KMS-11 (cell line): ENCODE measurements around the gene ZC3H6.

Source experiments
- H2AFZ ChIP-seq: fragments of 200-600 bp; sonication (generic); 2 replicates; pipeline ENCODE4 v1.6.1; 2016; ENCODE audit warnings: antibody characterized with exemption, mixed run types, low read depth
- H3K27ac ChIP-seq: fragments of 200-600 bp; sonication (generic); 2 replicates; pipeline ENCODE4 v1.6.1; 2016; ENCODE audit warnings: mild to moderate bottlenecking, mixed run types
- H3K27me3 ChIP-seq: fragments of 200-600 bp; sonication (generic); 2 replicates; pipeline ENCODE4 v1.6.1; 2017; ENCODE audit warnings: mild to moderate bottlenecking, low read depth, mixed run types, moderate library complexity; ENCODE audit not compliant: insufficient read depth
- H3K36me3 ChIP-seq: fragments of 200-600 bp; sonication (generic); 2 replicates; pipeline ENCODE4 v1.6.1; 2017; ENCODE audit warnings: mild to moderate bottlenecking, mixed run types; ENCODE audit not compliant: insufficient read depth
- H3K4me1 ChIP-seq: fragments of 200-600 bp; sonication (generic); 2 replicates; pipeline ENCODE4 v1.6.1; 2016; ENCODE audit warnings: mild to moderate bottlenecking, low read depth, mixed run types; ENCODE audit not compliant: poor library complexity, severe bottlenecking
- H3K4me2 ChIP-seq: fragments of 200-600 bp; sonication (generic); 2 replicates; pipeline ENCODE4 v1.7.0; 2016; ENCODE audit warnings: mild to moderate bottlenecking, mixed run types
- H3K4me3 ChIP-seq: fragments of 200-600 bp; sonication (generic); IDR thresholded peaks from 2 replicates; pipeline ENCODE4 v1.6.1; 2017; ENCODE audit warnings: low read depth, low read length, mixed read lengths; ENCODE audit not compliant: insufficient read depth
- H3K79me2 ChIP-seq: fragments of 200-600 bp; sonication (generic); 2 replicates; pipeline ENCODE4 v1.6.1; 2016; ENCODE audit warnings: low read depth, mixed run types; ENCODE audit not compliant: insufficient read depth
- H3K9ac ChIP-seq: fragments of 200-600 bp; sonication (generic); 2 replicates; pipeline ENCODE4 v1.6.1; 2016; ENCODE audit warnings: mild to moderate bottlenecking, mixed run types
- H4K20me1 ChIP-seq: fragments of 200-600 bp; sonication (generic); 2 replicates; pipeline ENCODE4 v1.6.1; 2016; ENCODE audit warnings: mild to moderate bottlenecking, mixed run types; ENCODE audit not compliant: insufficient read depth
- CTCF ChIP-seq: fragments of 200-600 bp; sonication (generic); conservative IDR thresholded peaks from 2 replicates; pipeline ENCODE4 v1.6.1; 2017; ENCODE audit warnings: low read depth, mild to moderate bottlenecking, antibody characterized with exemption, low read length, moderate library complexity, mixed read lengths

The ZC3H6 gene

GRCh38 chr2:112268547-112268946 lies 6.8 kb upstream of the ZC3H6 start:
- no peak overlapping the region for H3K4me2 ChIP-seq
- H2AFZ ChIP-seq = no peak overlapping the region
- no peaks in the 10 kb centered on the region for H3K4me1 ChIP-seq
- TF ChIP-seq CTCF = no peak
- no peaks in the 10 kb centered on the region for H3K27me3 ChIP-seq
- no peaks in the 10 kb centered on the region for H4K20me1 ChIP-seq
- no peak overlapping the region for H3K4me3 ChIP-seq
- no peak overlapping the region for H3K9ac ChIP-seq
- H3K79me2 ChIP-seq = no peaks in the 10 kb centered on the region
- no peak overlapping the region for H3K27ac ChIP-seq
- no peaks in the 10 kb centered on the region for H3K36me3 ChIP-seq

- no peak overlapping the region for H3K27ac ChIP-seq
These were observed 2.7 kb upstream of the ZC3H6 start for GRCh38 chr2:112272669-112273068.

DNA sequence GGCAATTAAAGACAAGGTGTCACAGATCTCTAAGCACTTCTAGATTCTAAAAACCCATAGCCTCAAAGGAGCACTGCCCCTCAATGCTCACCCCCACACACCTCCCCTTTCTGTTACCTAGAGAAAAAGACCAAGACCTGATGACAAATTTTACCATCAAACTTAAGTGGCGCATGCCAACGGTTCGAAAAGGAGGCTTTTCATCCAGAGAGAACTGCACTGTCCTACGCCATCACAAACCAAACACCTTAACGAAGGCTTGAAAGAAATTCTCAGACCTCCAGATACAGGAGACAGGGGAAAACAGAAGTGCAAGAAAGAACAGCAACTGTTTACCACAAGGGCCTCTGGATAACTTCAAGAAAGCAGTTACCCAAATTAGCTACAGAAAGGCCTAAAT lies 2.0 kb upstream of the ZC3H6 start:
- H3K9ac ChIP-seq = no peak overlapping the region
- no peak overlapping the region for H3K4me3 ChIP-seq
- H3K36me3 ChIP-seq = no peaks in the 10 kb centered on the region
- peaks cover 7% of the 10 kb centered on the region for H3K4me1 ChIP-seq
- H4K20me1 ChIP-seq = no peaks in the 10 kb centered on the region
- H3K27me3 ChIP-seq = no peaks in the 10 kb centered on the region
- no peak for TF ChIP-seq CTCF
- no peak overlapping the region for H2AFZ ChIP-seq
- H3K27ac ChIP-seq = no peak overlapping the region
- H3K4me2 ChIP-seq = no peak overlapping the region
- H3K79me2 ChIP-seq = no peaks in the 10 kb centered on the region

More at GRCh38 chr2:112272669-112273068, 2.7 kb upstream of the ZC3H6 start:
- no peaks in the 10 kb centered on the region for H3K79me2 ChIP-seq
- no peaks in the 10 kb centered on the region for H3K36me3 ChIP-seq
- H3K4me1 ChIP-seq = peaks cover 7% of the 10 kb centered on the region
- H4K20me1 ChIP-seq = no peaks in the 10 kb centered on the region
- no peak for TF ChIP-seq CTCF
- H3K4me3 ChIP-seq = no peak overlapping the region
- H3K27me3 ChIP-seq = no peaks in the 10 kb centered on the region
- no peak overlapping the region for H3K9ac ChIP-seq
- no peak overlapping the region for H2AFZ ChIP-seq
- no peak overlapping the region for H3K4me2 ChIP-seq

DNA sequence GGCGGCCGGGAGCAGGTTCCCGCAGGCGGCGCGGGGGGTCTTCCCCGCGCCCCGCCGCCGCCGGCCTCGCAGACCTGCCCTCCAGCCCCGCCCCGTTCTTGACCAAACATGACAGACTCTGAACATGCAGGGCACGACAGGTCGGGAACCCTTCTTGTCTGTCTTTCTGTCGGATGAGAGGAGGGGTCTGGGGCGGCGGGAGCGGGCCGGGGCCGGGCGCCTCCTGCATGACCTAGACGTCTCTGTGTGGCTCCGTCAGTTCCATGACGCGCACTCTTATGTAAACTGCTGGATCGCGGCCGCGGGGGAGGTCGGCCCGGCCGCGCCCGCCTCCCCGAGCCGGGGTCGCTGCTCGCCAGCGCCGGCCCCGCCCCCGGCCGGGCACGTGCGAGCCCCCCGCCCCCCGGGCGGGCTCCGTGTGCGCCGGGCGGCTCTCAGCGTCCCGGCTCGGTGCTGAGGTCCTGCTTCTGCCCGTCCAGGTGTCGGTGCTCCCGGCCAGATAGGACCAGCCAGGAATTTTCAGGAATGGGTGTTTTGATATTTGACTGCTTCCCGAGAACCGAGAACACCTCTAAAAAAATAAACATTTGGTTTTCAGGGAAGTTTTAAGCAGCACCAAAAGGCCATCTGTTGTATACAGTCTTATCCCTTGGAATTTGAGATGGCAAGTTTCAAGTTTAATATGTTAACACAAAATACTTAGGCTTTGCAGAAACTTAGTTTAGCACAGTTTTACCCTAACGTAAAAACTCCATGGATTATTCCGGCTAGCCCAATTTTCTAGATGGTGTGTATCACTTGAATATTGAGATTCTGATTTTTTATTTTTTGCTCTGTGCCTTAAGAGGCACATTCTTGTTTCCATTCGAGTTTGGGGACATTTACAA lies 733 bp downstream of the ZC3H6 start:
- Histone ChIP-seq H3K27ac (peak overlapping the region; percentile 98), H3K4me3 (no peak overlapping the region), H3K9ac (peak overlapping the region; percentile 98), H3K4me1 (peaks cover 7% of the 10 kb centered on the region), H3K79me2 (no peaks in the 10 kb centered on the region), H4K20me1 (no peaks in the 10 kb centered on the region), H3K27me3 (no peaks in the 10 kb centered on the region), H2AFZ (peak overlapping the region; percentile 59; the same call in 1 of the 2 replicates), H3K4me2 (peak overlapping the region; percentile 76), H3K36me3 (no peaks in the 10 kb centered on the region)
- TF ChIP-seq CTCF = no peak
